ENCODE results near the gene ETV2. TPM values are rescaled to one million over a fixed set of nuclear protein-coding genes. Genes with fewer than 3 reads are reported as not detected.
A peak's percentile ranks its signal among the peaks of the same experiment; 100 is the strongest.

Gene ETV2
- polyA plus RNA-seq, 1 donor (not counting 4 experiments of a cell fraction or from before 2014, with no cell fraction given), result 0.43 TPM

DNA sequence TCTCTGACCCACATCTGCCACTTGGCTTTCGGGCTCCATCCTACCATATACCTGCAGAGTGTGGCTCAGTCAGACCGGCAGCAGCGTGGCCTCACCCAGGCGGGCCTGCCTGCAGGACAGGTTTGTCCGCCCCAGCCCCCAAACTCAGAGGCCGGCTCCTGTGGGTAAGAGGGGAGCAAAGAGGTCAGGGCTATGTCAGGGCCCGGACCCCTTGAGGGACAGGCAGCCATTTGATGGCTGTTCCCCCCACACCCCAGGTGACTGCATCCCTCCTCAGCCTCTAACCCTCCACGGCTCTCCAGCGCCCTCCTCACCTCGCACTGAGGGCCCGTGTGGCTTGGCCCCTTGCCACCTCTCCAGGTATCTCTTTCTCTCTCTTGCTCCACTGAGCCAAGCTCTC is 50.5 kb downstream of the ETV2 start:
- Histone ChIP-seq H3K9ac (ENCODE audit: control insufficient read depth, extremely low read depth, insufficient read depth, low read length) (no peak overlapping the region), H3K27me3 (ENCODE audit: control insufficient read depth, extremely low read depth, insufficient read depth, low read length) (no peaks in the 10 kb centered on the region), H3K36me3 (ENCODE audit: control insufficient read depth in 2 of 2, extremely low read depth in 1 of 2, insufficient read depth in 2 of 2, low read length in 2 of 2) (no peaks in the 10 kb centered on the region), H4K20me1 (ENCODE audit: control insufficient read depth, extremely low read depth, insufficient read depth, low read length) (no peaks in the 10 kb centered on the region), H3K9me3 (ENCODE audit: control insufficient read depth, low read depth, low read length) (no peaks in the 10 kb centered on the region), H2AFZ (ENCODE audit: control insufficient read depth, low read length) (no peak overlapping the region), H3K27ac (ENCODE audit: control insufficient read depth, insufficient read depth, low read length) (no peak overlapping the region), H3K4me2 (ENCODE audit: control insufficient read depth, extremely low read depth, insufficient read depth, low read depth, low read length) (no peak overlapping the region), H3K79me2 (ENCODE audit: control insufficient read depth, insufficient read depth, low read length) (no peaks in the 10 kb centered on the region), H3K4me1 (ENCODE audit: control insufficient read depth, extremely low read depth, insufficient read depth, low read length) (no peaks in the 10 kb centered on the region), H3K4me3 (ENCODE audit: control insufficient read depth in 2 of 3, extremely low read depth in 1 of 3, insufficient read depth in 2 of 3, low read depth in 1 of 3, low read length in 3 of 3) (no peak overlapping the region), H3K9me1 (ENCODE audit: control insufficient read depth, extremely low read depth, insufficient read depth, low read length) (no peaks in the 10 kb centered on the region)
- TF ChIP-seq, protein P1, sequence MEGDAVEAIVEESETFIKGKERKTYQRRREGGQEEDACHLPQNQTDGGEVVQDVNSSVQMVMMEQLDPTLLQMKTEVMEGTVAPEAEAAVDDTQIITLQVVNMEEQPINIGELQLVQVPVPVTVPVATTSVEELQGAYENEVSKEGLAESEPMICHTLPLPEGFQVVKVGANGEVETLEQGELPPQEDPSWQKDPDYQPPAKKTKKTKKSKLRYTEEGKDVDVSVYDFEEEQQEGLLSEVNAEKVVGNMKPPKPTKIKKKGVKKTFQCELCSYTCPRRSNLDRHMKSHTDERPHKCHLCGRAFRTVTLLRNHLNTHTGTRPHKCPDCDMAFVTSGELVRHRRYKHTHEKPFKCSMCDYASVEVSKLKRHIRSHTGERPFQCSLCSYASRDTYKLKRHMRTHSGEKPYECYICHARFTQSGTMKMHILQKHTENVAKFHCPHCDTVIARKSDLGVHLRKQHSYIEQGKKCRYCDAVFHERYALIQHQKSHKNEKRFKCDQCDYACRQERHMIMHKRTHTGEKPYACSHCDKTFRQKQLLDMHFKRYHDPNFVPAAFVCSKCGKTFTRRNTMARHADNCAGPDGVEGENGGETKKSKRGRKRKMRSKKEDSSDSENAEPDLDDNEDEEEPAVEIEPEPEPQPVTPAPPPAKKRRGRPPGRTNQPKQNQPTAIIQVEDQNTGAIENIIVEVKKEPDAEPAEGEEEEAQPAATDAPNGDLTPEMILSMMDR (optimal IDR thresholded peaks at IDR 0.05 in 1 of 3, IDR thresholded peaks at IDR 0.05 in 1 of 3, conservative IDR thresholded peaks at IDR 0.05 in 1 of 3; ENCODE audit: extremely low read depth in 1 of 3, insufficient read depth in 2 of 3, low read length in 3 of 3), result peak in 1 of 3 experiments; percentile 33
- no peak for TF ChIP-seq EZH2 (IDR thresholded peaks at IDR 0.05; ENCODE audit: low read length)
- no peak for FAIRE-seq
- no peak for DNase-seq (ENCODE audit: low read depth, low spot score)
- dilution Hi-C loops (cut with MboI; ENCODE audit: extremely low pct_ligation_motif_present, low sequenced_read_pairs), result no loop called here

DNA sequence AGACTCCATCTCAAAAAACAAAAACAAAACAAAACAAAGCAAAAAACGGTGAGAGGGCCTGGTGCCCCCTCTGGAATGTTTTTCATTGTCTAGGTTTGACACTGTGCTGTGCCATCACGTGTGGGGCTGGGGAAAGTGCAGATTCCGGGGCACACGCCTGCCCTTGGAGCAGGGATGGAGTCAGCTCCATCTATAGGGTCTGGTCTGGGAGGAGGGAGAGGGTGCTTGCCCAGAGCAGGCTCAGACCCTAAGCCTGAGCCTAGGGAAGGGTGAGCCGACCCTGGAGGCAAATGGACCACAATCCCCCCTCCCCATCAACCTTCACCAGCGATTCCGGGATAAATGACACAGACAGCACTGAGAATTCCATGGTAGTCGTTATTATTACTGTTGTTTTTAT is 51.9 kb downstream of the ETV2 start:
- no peak overlapping the region for H2AFZ ChIP-seq (ENCODE audit: control insufficient read depth, low read length)
- no peaks in the 10 kb centered on the region for H3K27me3 ChIP-seq (ENCODE audit: control insufficient read depth, extremely low read depth, insufficient read depth, low read length)
- no peaks in the 10 kb centered on the region for H4K20me1 ChIP-seq (ENCODE audit: control insufficient read depth, extremely low read depth, insufficient read depth, low read length)
- H3K27ac ChIP-seq (ENCODE audit: control insufficient read depth, insufficient read depth, low read length), result no peak overlapping the region
- H3K36me3 ChIP-seq (ENCODE audit: control insufficient read depth in 2 of 2, extremely low read depth in 1 of 2, insufficient read depth in 2 of 2, low read length in 2 of 2), result no peaks in the 10 kb centered on the region
- H3K4me1 ChIP-seq (ENCODE audit: control insufficient read depth, extremely low read depth, insufficient read depth, low read length), result no peaks in the 10 kb centered on the region
- dilution Hi-C loops (cut with MboI; ENCODE audit: extremely low pct_ligation_motif_present, low sequenced_read_pairs), result no loop called here
- H3K9me3 ChIP-seq (ENCODE audit: control insufficient read depth, low read depth, low read length), result no peaks in the 10 kb centered on the region
- H3K4me2 ChIP-seq (ENCODE audit: control insufficient read depth, extremely low read depth, insufficient read depth, low read depth, low read length), result no peak overlapping the region
- no peaks in the 10 kb centered on the region for H3K9me1 ChIP-seq (ENCODE audit: control insufficient read depth, extremely low read depth, insufficient read depth, low read length)
- H3K9ac ChIP-seq (ENCODE audit: control insufficient read depth, extremely low read depth, insufficient read depth, low read length), result no peak overlapping the region
- H3K4me3 ChIP-seq (ENCODE audit: control insufficient read depth in 2 of 3, extremely low read depth in 1 of 3, insufficient read depth in 2 of 3, low read depth in 1 of 3, low read length in 3 of 3), result no peak overlapping the region
- TF ChIP-seq, protein P1 (optimal IDR thresholded peaks at IDR 0.05 in 1 of 3, IDR thresholded peaks at IDR 0.05 in 1 of 3, conservative IDR thresholded peaks at IDR 0.05 in 1 of 3; ENCODE audit: extremely low read depth in 1 of 3, insufficient read depth in 2 of 3, low read length in 3 of 3), result no peak
- TF ChIP-seq EZH2 (IDR thresholded peaks at IDR 0.05; ENCODE audit: low read length), result no peak
- FAIRE-seq (no peak), DNase-seq (ENCODE audit: low read depth, low spot score) (no peak)
- H3K79me2 ChIP-seq (ENCODE audit: control insufficient read depth, insufficient read depth, low read length), result no peaks in the 10 kb centered on the region
